ENCODE results near the gene PTPN3. TPM values are rescaled to one million over a fixed set of nuclear protein-coding genes. Genes with fewer than 3 reads are reported as not detected.
A peak's percentile ranks its signal among the peaks of the same experiment; 100 is the strongest.

PTPN3 gene
- polyA plus RNA-seq, 1 of the 3 experiments (the other 2 are of a cell fraction): 7.5 TPM

DNA sequence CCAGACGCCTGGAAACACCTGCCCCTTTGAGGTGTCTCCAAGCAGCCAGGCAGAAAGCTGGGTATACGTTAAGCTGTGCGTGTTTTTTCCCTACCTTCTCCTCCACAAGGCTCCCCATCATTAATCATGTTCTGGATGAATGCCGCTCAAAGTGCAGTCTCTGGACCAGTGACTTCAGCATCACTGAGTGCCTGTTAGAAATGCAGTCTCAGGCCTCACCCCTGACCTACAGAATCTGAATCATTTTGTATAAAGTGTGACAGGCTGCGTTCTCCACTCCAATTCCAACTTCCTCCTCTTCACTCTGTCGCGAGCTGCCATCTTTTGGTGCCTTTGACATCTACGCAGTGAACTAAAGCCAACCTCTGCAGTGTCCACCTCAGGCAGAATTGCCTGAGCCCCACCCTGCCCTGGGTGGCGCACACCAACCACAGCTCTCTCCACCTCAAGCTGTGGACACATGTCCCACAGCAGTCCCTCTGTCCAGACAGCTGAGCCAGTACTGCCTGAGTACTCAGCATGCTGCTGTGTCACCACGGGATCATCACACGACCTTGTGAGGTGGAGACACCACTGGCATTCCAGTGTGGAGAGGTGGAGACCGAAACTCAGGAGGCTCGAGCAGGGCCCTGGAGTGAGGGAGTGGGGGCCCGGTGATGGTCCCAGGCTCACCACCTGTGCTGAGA, 14.2 kb downstream of the PTPN3 start:
- H3K36me3 ChIP-seq (replicated peaks in 1 of 2; ENCODE audit: control insufficient read depth in 1 of 2, insufficient read depth in 2 of 2, low read length in 1 of 2): no peaks in the 10 kb centered on the region
- no peak overlapping the region for H2AFZ ChIP-seq (ENCODE audit: low read depth)
- H3K4me2 ChIP-seq: no peak overlapping the region
- no peak for DNase-seq
- peaks cover 5% of the 10 kb centered on the region for H3F3A ChIP-seq (replicated peaks; ENCODE audit: insufficient read depth)
- no peak overlapping the region for H3K9ac ChIP-seq
- no peaks in the 10 kb centered on the region for H3K9me2 ChIP-seq
- no peak overlapping the region for H3K4me3 ChIP-seq (ENCODE audit: low read depth in 2 of 2, low read length in 1 of 2)
- no peaks in the 10 kb centered on the region for H3K27me3 ChIP-seq (ENCODE audit: insufficient read depth)
- H3K27ac ChIP-seq (ENCODE audit: low read depth in 2 of 2, low read length in 1 of 2): no peak overlapping the region
- POLR2A ChIA-PET: no interaction called here
- H3K9me3 ChIP-seq: no peaks in the 10 kb centered on the region
- CTCF ChIA-PET: interaction anchor here (1.7 to 2.8 kb wide), 2 partner anchors 9 to 42 kb away, joined by 4 to 17 read pairs; no protein-coding TSS in a partner anchor
- no peak for TF ChIP-seq YY1 (IDR thresholded peaks at IDR 0.05; ENCODE audit: low read depth)
- no peak for TF ChIP-seq SIN3A (IDR thresholded peaks at IDR 0.05; ENCODE audit: borderline replicate concordance, low read depth, low read length)
- TF ChIP-seq JUND (IDR thresholded peaks at IDR 0.05): no peak
- TF ChIP-seq GABPA (IDR thresholded peaks at IDR 0.05; ENCODE audit: low read depth): no peak
- TF ChIP-seq, protein P1, sequence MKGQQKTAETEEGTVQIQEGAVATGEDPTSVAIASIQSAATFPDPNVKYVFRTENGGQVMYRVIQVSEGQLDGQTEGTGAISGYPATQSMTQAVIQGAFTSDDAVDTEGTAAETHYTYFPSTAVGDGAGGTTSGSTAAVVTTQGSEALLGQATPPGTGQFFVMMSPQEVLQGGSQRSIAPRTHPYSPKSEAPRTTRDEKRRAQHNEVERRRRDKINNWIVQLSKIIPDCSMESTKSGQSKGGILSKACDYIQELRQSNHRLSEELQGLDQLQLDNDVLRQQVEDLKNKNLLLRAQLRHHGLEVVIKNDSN (IDR thresholded peaks at IDR 0.05; ENCODE audit: borderline replicate concordance, low read depth): no peak
- TF ChIP-seq RFX5 (IDR thresholded peaks at IDR 0.05; ENCODE audit: low read length): no peak
- no peak for TF ChIP-seq TEAD4 (IDR thresholded peaks at IDR 0.05; ENCODE audit: borderline replicate concordance, insufficient read depth)
- no peak for TF ChIP-seq GATA2 (CRISPR knock-in tag; IDR thresholded peaks at IDR 0.05)
- TF ChIP-seq, protein P2, sequence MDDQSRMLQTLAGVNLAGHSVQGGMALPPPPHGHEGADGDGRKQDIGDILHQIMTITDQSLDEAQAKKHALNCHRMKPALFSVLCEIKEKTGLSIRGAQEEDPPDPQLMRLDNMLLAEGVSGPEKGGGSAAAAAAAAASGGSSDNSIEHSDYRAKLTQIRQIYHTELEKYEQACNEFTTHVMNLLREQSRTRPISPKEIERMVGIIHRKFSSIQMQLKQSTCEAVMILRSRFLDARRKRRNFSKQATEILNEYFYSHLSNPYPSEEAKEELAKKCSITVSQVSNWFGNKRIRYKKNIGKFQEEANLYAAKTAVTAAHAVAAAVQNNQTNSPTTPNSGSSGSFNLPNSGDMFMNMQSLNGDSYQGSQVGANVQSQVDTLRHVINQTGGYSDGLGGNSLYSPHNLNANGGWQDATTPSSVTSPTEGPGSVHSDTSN (IDR thresholded peaks at IDR 0.05): no peak
- peaks cover 8% of the 10 kb centered on the region; the same call in 1 of the 2 replicates for H3K79me2 ChIP-seq (ENCODE audit: insufficient read depth)
- peaks cover 28% of the 10 kb centered on the region; the same call in 1 of the 2 replicates for H4K20me1 ChIP-seq (ENCODE audit: insufficient read depth)
- H3K4me1 ChIP-seq (ENCODE audit: control insufficient read depth in 1 of 2, insufficient read depth in 2 of 2, low read depth in 1 of 2, low read length in 1 of 2): peaks cover 2 to 9% of the 10 kb centered on the region in 2 experiments; a peak in 1 of 4 replicates
- WGBS (ENCODE audit: low lambda C conversion rate): 94% methylated on average over 14 of the region's 14 CpGs

DNA sequence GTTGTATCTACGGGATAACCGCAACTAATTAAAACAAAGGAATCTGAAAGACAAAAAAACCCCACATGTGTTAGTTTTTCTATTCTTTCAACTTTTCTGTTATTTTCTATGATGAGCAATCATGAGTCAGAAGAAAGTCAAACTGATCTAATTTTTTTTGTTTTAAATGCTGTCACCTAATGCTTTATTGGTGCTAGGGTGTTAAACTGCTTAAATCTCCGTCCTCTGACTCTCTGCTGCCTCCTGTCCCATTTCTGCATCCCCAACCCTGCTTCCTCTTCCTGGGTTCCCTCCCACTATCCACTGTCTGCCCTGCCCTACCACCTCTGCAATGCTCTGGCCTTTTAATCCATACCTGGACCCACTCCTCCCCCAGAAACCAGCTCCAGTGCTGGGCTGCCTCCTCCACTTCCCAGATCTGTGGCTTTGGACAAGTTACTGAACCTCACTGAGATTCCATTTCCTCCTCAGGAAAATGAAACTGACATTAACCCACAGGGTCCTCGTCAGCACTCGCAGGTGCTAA, 15.7 kb downstream of the PTPN3 start:
- H3K9ac ChIP-seq: no peak overlapping the region
- no peak overlapping the region for H2AFZ ChIP-seq (ENCODE audit: low read depth)
- H3K27ac ChIP-seq (ENCODE audit: low read depth in 2 of 2, low read length in 1 of 2): peak overlapping the region in 1 of 2 experiments; percentile 11; a peak in 1 of 4 replicates
- ChIA-PET CTCF (interaction anchor here (0.7 to 4.5 kb wide), 3 partner anchors 14 to 81 kb away, joined by 3 to 23 read pairs (median 17); no protein-coding TSS in a partner anchor), POLR2A (no interaction called here)
- no peaks in the 10 kb centered on the region for H3K9me2 ChIP-seq
- no peaks in the 10 kb centered on the region for H3K9me3 ChIP-seq
- no peak overlapping the region for H3K4me3 ChIP-seq (ENCODE audit: low read depth in 2 of 2, low read length in 1 of 2)
- no peaks in the 10 kb centered on the region for H3K36me3 ChIP-seq (replicated peaks in 1 of 2; ENCODE audit: control insufficient read depth in 1 of 2, insufficient read depth in 2 of 2, low read length in 1 of 2)
- DNase-seq: no peak
- peaks cover 5 to 9% of the 10 kb centered on the region in 2 experiments; a peak in 1 of 4 replicates for H3K4me1 ChIP-seq (ENCODE audit: control insufficient read depth in 1 of 2, insufficient read depth in 2 of 2, low read depth in 1 of 2, low read length in 1 of 2)
- TF ChIP-seq, protein P3, sequence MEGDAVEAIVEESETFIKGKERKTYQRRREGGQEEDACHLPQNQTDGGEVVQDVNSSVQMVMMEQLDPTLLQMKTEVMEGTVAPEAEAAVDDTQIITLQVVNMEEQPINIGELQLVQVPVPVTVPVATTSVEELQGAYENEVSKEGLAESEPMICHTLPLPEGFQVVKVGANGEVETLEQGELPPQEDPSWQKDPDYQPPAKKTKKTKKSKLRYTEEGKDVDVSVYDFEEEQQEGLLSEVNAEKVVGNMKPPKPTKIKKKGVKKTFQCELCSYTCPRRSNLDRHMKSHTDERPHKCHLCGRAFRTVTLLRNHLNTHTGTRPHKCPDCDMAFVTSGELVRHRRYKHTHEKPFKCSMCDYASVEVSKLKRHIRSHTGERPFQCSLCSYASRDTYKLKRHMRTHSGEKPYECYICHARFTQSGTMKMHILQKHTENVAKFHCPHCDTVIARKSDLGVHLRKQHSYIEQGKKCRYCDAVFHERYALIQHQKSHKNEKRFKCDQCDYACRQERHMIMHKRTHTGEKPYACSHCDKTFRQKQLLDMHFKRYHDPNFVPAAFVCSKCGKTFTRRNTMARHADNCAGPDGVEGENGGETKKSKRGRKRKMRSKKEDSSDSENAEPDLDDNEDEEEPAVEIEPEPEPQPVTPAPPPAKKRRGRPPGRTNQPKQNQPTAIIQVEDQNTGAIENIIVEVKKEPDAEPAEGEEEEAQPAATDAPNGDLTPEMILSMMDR (IDR thresholded peaks at IDR 0.05): 0 out of 2 replicates have a peak, but pooled peaks have one; percentile 8
- no peak for TF ChIP-seq RCOR1 (IDR thresholded peaks at IDR 0.05; ENCODE audit: low read length)
- 95% methylated on average over 5 of the region's 5 CpGs for WGBS (ENCODE audit: low lambda C conversion rate)
- H3F3A ChIP-seq (replicated peaks; ENCODE audit: insufficient read depth): peaks cover 5% of the 10 kb centered on the region
- no peak overlapping the region for H3K4me2 ChIP-seq
- no peaks in the 10 kb centered on the region for H3K27me3 ChIP-seq (ENCODE audit: insufficient read depth)
- H3K79me2 ChIP-seq (ENCODE audit: insufficient read depth): peaks cover 4% of the 10 kb centered on the region; the same call in 1 of the 2 replicates
- H4K20me1 ChIP-seq (ENCODE audit: insufficient read depth): peaks cover 20% of the 10 kb centered on the region; the same call in 1 of the 2 replicates
